GM21423 (cell line): ENCODE results near the gene TMEM141.
"Not testable (repeated sequence)": the region's sequence is repeated elsewhere in the genome, so short reads cannot be mapped to it uniquely, and the experiment has no call there.

ENCODE experiments used
- ATAC-seq: cut with Tn5 transposase; IDR thresholded peaks from one replicate; pipeline ENCODE4 v1.9.1; 2021; ENCODE audit warnings: mild to moderate bottlenecking, moderate library complexity; ENCODE audit not compliant: unreplicated experiment

TMEM141 gene

DNA sequence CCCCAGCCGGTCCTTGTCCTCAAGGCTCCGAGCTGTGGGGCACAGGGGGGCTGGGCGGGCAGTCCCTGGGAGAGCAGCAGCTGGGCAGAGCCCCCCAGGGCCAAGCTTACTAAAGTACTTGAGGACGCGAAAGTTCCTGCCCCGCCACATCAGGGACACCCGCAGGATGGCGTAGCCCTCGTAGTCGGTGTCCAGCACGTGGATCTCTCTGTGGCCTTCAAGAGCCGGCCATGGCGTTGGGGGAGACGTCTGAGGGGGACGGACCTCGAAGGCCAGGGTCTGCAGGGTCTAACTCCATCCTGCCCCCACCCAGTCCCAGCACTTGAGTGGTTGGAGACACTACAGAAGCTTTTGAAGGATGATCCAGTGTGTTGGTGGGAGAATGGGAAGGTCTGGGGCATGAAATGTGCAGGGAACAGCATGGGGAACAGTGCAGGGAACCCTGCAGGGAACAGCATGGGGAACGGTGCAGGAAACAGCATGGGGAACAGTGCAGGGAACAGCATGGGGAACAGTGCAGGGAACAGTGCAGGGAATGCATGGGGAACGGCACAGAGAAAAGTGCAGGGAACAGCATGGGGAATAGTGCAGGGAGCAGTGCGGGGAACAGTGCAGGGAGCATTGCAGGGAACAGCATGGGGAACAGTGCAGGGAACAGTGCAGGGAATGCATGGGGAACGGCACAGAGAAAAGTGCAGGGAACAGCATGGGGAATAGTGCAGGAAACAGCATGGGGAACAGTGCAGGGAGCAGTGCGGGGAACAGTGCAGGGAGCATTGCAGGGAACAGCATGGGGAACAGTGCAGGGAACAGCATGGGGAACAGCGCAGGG lies 35.6 kb upstream of the TMEM141 start:
- not testable (repeated sequence) for ATAC-seq

DNA sequence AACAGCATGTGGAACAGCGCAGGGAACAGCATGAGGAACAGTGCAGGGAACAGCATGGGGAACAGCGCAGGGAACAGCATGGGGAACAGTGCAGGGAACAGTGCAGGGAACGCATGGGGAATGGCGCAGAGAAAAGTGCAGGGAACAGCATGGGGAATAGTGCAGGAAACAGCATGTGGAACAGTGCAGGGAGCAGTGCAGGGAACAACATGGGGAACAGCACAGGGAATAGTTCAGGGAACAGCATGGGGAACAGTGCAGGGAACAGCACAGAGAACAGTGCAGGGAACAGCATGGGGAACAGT lies 35.1 kb upstream of the TMEM141 start:
- ATAC-seq, result no peak

DNA sequence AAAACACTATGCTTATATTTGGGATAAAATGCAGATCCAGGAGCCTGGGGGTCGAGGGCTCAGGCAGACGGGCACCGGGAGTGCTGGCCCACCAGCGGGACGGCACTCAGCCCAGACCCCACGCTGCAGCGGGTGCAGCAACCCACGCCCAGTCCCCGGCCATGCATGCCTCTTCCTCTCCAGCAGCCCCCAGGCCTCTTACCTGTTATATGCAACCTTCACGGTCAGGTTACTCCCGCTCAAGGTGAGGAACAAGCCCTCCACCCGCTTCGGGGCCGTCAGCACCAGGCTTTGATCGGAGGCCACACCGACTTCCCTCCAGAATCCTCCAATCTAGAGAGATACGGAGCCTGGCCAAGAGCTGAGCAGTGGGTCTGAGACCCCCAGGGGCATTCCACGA lies 34.3 kb upstream of the TMEM141 start:
- ATAC-seq, result no peak

DNA sequence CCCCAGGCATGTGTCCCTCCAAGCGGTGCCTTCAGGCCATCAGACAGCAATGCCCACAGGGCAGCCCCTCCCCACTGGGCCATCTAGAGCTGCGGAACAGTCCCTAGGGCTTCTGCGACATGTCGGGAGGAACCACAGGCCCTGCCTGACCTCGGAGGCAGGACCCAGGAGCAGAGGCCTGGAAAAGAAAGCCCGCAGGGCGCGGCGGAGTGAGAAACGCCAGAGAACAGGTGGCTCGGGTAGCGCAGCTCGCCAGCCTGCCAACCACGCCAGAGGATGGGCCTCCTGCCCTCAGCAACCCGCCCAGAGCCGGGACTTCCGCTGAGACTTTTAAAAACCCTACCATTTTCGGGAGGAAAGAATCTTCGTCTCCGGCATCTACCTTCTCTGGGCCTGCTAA lies 33.8 kb upstream of the TMEM141 start:
- no peak for ATAC-seq

DNA sequence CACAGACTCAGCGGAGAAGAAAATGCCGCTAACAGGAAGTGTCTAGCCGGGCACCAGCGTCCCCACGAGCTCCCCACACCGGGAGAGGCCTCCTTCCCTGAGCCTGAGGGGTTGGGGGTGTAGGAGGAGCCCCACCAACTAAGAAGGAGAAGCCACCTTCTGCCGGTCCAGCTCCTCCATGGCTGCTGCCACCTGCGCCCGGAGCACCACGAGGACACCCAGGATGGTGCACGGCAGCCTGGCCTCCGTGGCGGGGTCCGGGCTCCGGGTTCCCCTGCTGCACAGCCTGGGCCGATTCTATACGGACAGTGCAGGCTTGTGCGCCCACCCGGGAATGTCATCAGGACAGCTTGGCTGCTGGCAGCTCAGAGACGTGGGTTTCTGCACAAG lies 33.4 kb upstream of the TMEM141 start:
- no peak for ATAC-seq

- no peak for ATAC-seq
Measured at GRCh38 chr9:136759001-136759400, 32.1 kb upstream of the TMEM141 start.

- ATAC-seq, result no peak
Measured at GRCh38 chr9:136759436-136760325, 31.5 kb upstream of the TMEM141 start.

DNA sequence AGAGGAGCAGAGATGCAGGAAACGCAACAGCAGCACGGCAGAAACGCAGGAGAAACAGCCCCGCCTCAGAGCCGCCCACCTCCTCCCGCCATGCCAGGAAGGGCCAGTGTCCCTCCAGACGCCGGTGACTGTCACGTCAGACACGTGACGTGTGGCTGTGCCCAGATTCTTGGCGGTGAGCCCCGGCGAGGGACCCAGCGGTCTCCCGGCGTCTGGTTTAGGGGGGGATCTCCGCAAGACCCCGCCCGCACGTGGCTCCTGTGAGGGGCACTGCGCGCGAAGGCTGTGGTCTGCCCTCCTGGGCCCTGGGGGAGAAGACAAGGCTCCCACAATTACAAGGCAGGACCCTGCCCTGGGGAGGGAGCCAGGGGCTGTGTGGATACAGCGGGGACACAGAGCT lies 30.7 kb upstream of the TMEM141 start:
- ATAC-seq, result no peak

GRCh38 chr9:136760834-136761544 lies 30.2 kb upstream of the TMEM141 start:
- not testable (repeated sequence) for ATAC-seq

DNA sequence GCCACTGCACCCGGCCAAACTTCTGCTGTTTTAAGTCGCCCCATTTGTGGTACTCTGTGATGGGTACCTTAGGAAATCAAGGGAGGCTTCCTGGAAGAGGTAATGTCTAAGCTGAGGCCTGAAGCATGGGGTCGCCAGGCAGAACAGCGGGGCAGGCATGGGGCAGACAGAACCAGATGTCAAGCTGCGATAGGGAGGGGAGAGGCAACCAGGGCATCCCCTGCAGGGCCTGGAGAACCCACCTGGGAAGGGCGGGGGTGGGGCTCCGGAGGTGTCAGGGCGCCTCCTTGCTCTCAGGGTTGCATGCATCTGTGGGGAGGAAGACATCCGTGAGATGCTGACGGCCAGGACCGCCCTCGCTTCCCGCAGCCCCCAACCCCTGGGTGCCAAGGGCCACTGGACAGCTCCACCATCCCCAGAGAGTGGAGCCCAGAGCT lies 29.6 kb upstream of the TMEM141 start:
- no peak for ATAC-seq

DNA sequence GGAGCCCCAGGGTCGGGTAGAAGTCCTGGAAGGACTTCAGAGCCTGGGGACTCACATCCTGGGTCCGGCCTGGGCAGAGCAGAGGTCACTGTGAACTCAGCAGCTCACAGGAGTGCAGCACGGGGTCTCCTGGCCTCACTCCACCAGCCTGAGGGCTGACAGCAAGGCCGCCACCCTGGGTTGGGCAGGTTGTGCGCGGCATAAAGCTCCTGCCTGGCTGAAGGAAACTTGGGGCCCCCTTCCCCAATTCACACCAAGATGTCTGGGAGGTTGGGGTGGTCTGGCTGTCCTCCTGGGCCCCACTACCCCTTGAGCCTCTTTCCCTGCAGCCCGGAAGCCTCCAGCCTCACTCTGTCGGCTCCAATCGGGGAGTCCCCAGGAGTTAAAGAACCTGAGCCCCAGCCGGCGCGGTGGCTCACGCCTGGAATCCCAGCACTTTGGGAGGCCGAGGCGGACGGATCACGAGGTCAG lies 28.9 kb upstream of the TMEM141 start:
- ATAC-seq, result no peak

DNA sequence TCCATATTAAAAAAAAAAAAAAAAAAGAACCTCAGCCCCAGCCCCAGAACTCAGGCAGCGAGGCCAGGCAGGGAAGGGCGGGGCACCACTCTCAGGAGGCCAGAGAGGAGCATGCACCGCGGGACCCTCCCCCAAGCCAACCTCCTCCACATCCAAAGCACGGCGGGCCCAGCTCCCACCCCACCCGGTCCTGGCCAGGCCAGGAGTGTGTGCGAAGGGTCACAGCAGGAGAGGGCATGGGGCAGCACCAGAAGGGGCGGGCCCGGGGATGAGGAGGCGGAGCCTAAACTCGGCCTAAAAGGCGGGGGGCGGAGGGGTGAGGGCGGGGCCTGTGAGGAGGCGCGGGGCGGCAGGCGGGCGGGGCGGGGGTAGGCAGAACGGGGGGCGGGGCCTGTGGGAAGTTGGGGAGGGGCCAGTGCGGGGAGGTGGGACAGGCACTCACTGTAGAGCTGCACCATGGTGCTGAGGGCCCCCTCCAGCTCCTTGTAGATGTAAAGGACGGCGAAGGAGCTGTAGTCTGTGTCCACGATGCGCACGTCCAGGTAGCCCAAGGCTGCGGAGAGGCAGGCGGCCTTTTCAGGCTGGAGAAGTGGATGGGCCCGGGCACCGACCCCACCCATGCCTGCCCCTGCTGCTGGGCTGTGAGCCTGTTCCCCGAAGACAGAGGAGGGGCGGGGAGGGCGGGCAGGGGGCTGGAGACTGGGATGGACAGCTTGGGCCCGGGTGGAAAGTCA lies 28.1 kb upstream of the TMEM141 start:
- ATAC-seq, result no peak

DNA sequence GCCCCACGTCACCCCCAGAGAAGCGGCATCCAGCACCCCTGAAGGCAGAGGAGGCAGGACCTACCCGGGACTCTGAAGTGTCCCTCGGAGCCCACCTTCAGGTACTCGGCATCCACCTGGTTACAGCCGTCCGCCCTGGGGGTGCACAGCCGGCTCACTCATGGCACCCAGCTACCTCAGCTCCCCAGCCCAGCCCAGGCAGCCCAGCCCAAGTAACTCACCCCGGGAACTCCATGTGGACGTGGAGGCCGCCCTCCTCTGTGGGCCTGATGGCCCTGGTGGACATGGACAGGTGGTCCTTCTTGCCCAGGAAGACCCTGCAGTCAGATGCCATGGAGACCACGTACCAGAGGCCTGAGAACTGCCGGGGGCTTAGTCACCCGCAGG lies 27.5 kb upstream of the TMEM141 start:
- no peak for ATAC-seq

DNA sequence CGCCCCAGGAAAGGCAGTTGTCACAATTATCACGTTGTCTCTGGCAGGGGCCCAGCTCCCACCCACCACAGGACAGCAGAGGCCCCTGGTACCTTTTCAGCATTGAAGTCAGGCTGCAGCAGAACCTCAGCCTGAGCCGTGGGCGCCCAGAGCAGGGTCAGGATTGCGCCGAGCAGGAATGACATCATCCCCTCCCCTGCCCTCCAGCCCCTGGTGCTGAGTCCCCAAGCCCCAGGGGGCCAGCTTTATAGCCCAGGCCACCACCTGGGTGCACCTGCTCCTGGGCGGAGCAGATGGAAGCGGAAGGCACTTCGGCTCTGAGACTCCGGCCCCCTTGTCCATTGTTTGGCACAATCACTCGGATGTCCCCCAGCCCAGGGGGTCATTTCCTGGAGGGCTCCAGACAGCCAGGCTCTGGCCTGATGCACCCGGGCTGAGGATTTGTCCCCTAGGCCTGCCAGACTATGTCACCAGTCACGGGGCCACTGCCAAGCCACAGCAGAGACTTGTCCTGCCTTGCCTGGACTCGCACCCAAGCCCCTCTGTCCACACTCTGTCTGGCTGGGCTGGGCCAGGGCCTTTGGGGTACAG lies 26.7 kb upstream of the TMEM141 start, which contains the start of gene LCN15:
LCN15 (minus strand) TSS at position 218 of the 591 bp plus-strand sequence; CDS start at position 188, 30 bp downstream.
- ATAC-seq, result no peak

- no peak for ATAC-seq
Measured at GRCh38 chr9:136765041-136765440, 26.1 kb upstream of the TMEM141 start.

- ATAC-seq, result peak; percentile 45
Measured at GRCh38 chr9:136765745-136766409, 25.3 kb upstream of the TMEM141 start.

DNA sequence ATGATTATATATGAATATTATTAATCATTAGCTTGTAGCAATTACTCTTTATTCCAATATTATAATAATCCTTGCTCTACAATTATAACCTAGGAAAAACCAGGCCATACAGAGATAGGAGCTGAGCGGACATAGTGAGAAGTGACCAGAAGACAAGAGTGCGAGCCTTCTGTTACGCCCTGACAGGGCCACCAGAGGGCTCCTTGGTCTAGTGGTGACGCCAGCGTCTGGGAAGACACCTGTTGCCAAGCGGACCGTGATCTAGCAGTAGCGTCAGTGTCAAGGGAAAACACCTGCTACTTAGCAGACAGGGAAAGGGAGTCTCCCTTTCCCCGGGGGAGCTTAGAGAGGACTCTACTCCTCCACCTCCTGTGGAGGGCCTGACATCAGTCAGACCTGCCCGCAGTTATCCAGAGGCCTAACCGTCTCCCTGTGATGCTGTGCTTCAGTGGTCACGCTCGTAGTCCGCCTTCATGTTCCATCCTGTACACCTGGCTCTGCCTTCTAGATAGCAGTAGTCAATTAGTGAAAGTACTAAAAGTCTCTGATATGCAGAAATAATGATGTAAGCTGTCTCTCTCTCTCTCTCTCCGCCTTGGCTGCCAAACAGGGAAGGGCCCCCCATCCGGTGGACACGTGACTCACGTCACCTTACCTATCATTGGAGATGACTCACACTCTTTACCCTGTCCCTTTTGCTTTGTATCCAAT lies 24.6 kb upstream of the TMEM141 start:
- ATAC-seq, result not testable (repeated sequence)

- ATAC-seq, result no peak
Measured at GRCh38 chr9:136769710-136770191, 21.4 kb upstream of the TMEM141 start.

DNA sequence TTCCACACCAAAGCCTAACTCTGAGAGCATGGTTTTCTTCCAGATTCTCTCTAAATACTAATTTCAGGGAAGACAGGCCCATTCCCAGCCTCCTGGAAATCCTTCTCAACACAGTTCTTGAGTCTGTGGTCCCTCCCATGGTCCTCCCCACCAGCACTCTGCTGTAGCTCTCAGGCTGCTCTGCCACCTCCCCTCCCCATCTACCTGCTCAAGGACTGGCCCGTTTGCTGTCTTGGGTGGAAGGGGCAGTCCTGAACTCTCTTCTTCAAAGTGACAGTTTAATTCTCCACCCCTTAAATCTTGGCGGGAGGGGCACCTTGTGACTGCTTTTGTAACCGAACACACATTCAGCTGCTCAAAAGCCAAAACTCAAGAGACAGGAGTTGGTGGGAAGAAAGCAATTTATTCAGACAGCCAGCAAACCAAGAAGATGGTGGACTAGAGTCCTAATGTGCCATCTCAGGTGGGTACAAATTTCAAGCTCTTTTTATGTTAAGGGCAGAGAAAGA lies 19.2 kb upstream of the TMEM141 start:
- no peak for ATAC-seq
